Smooth muscle cell (in vitro differentiated cells): Measurements from ENCODE around the gene SLC10A1. TPM values are rescaled to one million over a fixed set of nuclear protein-coding genes. Genes with fewer than 3 reads are reported as not detected.

Experiments
- DNase-seq: peaks from one replicate; lab custom pipeline; 2025; ENCODE audit not compliant: unreplicated experiment; lab: John Stamatoyannopoulos, UW
- H2AFZ ChIP-seq: fragments of 200-600 bp; sonication (generic); 2 replicates; pipeline ENCODE4 v1.6.0; 2016; ENCODE audit warnings: antibody characterized with exemption, low read depth, mild to moderate bottlenecking
- H3F3A ChIP-seq: fragments of 200-600 bp; sonication (generic); 2 replicates; pipeline ENCODE4 v1.6.0; 2017; ENCODE audit warnings: antibody characterized with exemption, low read depth
- H3K27ac ChIP-seq: fragments of 200-600 bp; sonication (generic); 2 replicates; pipeline ENCODE4 v1.5.1; 2016; ENCODE audit warnings: low read depth, mild to moderate bottlenecking
- H3K27me3 ChIP-seq: fragments of 200-600 bp; sonication (generic); 2 replicates; pipeline ENCODE4 v1.6.1; 2016; ENCODE audit warnings: low read depth, mild to moderate bottlenecking
- H3K36me3 ChIP-seq: fragments of 200-600 bp; sonication (generic); 2 replicates; pipeline ENCODE4 v1.5.1; 2016; ENCODE audit warnings: low read depth
- H3K4me1 ChIP-seq: fragments of 200-600 bp; sonication (generic); 2 replicates; pipeline ENCODE4 v1.5.1; 2016; ENCODE audit warnings: low read depth
- H3K4me2 ChIP-seq: fragments of 200-600 bp; sonication (generic); 2 replicates; pipeline ENCODE4 v1.6.0; 2016; ENCODE audit warnings: mild to moderate bottlenecking
- H3K4me3 ChIP-seq: fragments of 200-600 bp; sonication (generic); 2 replicates; pipeline ENCODE4 v1.5.1; 2016; ENCODE audit warnings: mild to moderate bottlenecking
- H3K79me2 ChIP-seq: fragments of 200-600 bp; sonication (generic); 2 replicates; pipeline ENCODE4 v1.6.0; 2016; ENCODE audit warnings: low read depth, mild to moderate bottlenecking
- H3K9ac ChIP-seq: fragments of 200-600 bp; sonication (generic); 2 replicates; pipeline ENCODE4 v1.6.0; 2016; ENCODE audit warnings: low read depth
- H3K9me3 ChIP-seq: fragments of 200-600 bp; sonication (generic); replicated peaks from 2 replicates; pipeline ENCODE4 v1.5.1; 2016; ENCODE audit warnings: low read depth
- H4K20me1 ChIP-seq: fragments of 200-600 bp; sonication (generic); 2 replicates; pipeline ENCODE4 v1.6.0; 2016; ENCODE audit warnings: low read depth
- CTCF ChIP-seq: fragments of 200-600 bp; sonication (generic); IDR thresholded peaks from 2 replicates; pipeline ENCODE4 v1.5.1; 2017; ENCODE audit warnings: borderline replicate concordance, mild to moderate bottlenecking, antibody characterized with exemption; ENCODE audit not compliant: insufficient read depth, poor library complexity, severe bottlenecking
- WGBS: methylation state at CpG from one replicate; pipeline ENCODE4 v1.1.7; 2016; ENCODE audit warnings: low lambda C conversion rate; 5-methylcytosine and 5-hydroxymethylcytosine counted together
- polyA plus RNA-seq: library from polyadenylated mRNA; unstranded; fragments of >200 nt; fragmentation: Nextera tagmentation; extraction: Ambion mirVana; gene quantifications from 2 replicates; pipeline ENCODE4 v1.2.1, GENCODE V29; 2016
- total RNA-seq: library from RNA; depleted of rRNA; stranded (reverse); fragments of >200 nt; gene quantifications from 2 replicates; pipeline ENCODE4 v1.2.3, GENCODE V29; 2014

Gene SLC10A1
- total and polyA plus RNA-seq, 2 experiments from 2014 or later, result 0.10 TPM; not detected in 1

GRCh38 chr14:69822456-69822855, 25.4 kb upstream of the SLC10A1 start:
- H3K79me2 ChIP-seq, result no peaks in the 10 kb centered on the region
- no peak overlapping the region for H3K9ac ChIP-seq
- no peak overlapping the region for H3K4me3 ChIP-seq
- peaks cover 3% of the 10 kb centered on the region for H3K27me3 ChIP-seq
- H4K20me1 ChIP-seq, result no peaks in the 10 kb centered on the region
- no peak overlapping the region for H2AFZ ChIP-seq
- no peak for DNase-seq
- no peak for TF ChIP-seq CTCF
- H3K27ac ChIP-seq, result no peak overlapping the region
- peaks cover 9% of the 10 kb centered on the region for H3K4me1 ChIP-seq
- H3F3A ChIP-seq, result no peaks in the 10 kb centered on the region
- no peaks in the 10 kb centered on the region for H3K9me3 ChIP-seq
- WGBS, result 85% methylated on average over 6 of the region's 6 CpGs
- no peak overlapping the region for H3K4me2 ChIP-seq
- H3K36me3 ChIP-seq, result no peaks in the 10 kb centered on the region

GRCh38 chr14:69820991-69821390, 23.9 kb upstream of the SLC10A1 start:
- TF ChIP-seq CTCF, result no peak
- DNase-seq, result no peak
- no peaks in the 10 kb centered on the region for H3K36me3 ChIP-seq
- H4K20me1 ChIP-seq, result no peaks in the 10 kb centered on the region
- H3K4me1 ChIP-seq, result peaks cover 9% of the 10 kb centered on the region
- H2AFZ ChIP-seq, result no peak overlapping the region
- peaks cover 9% of the 10 kb centered on the region for H3K27me3 ChIP-seq
- no peaks in the 10 kb centered on the region for H3K79me2 ChIP-seq
- no peak overlapping the region for H3K9ac ChIP-seq
- 89% methylated on average over 2 of the region's 2 CpGs for WGBS
- no peaks in the 10 kb centered on the region for H3F3A ChIP-seq
- H3K27ac ChIP-seq, result no peak overlapping the region
- H3K4me3 ChIP-seq, result no peak overlapping the region
- H3K9me3 ChIP-seq, result no peaks in the 10 kb centered on the region
- H3K4me2 ChIP-seq, result no peak overlapping the region

- Histone ChIP-seq H3K79me2 (no peaks in the 10 kb centered on the region), H3K4me1 (peaks cover 9% of the 10 kb centered on the region), H3K9me3 (no peaks in the 10 kb centered on the region), H3F3A (no peaks in the 10 kb centered on the region), H3K27ac (no peak overlapping the region), H2AFZ (no peak overlapping the region), H3K9ac (no peak overlapping the region), H4K20me1 (no peaks in the 10 kb centered on the region), H3K27me3 (peaks cover 9% of the 10 kb centered on the region), H3K4me3 (no peak overlapping the region), H3K4me2 (no peak overlapping the region), H3K36me3 (no peaks in the 10 kb centered on the region)
- no peak for DNase-seq
- TF ChIP-seq CTCF, result no peak
- WGBS, result 88% methylated on average over 8 of the region's 8 CpGs
These were observed 22.6 kb upstream of the SLC10A1 start for GRCh38 chr14:69819607-69820006.

GRCh38 chr14:69818758-69819191, 21.7 kb upstream of the SLC10A1 start:
- 9% methylated on average over 11 of the region's 11 CpGs for WGBS
- peak; percentile 11 for DNase-seq
- no peaks in the 10 kb centered on the region for H4K20me1 ChIP-seq
- peak; percentile 98 for TF ChIP-seq CTCF
- H3K9me3 ChIP-seq, result no peaks in the 10 kb centered on the region
- no peak overlapping the region for H3K9ac ChIP-seq
- H3K27ac ChIP-seq, result no peak overlapping the region
- H3K4me2 ChIP-seq, result peak overlapping the region; percentile 47
- H3K36me3 ChIP-seq, result no peaks in the 10 kb centered on the region
- H3K79me2 ChIP-seq, result no peaks in the 10 kb centered on the region
- H3K4me1 ChIP-seq, result peaks cover 9% of the 10 kb centered on the region
- no peak overlapping the region for H2AFZ ChIP-seq
- no peak overlapping the region for H3K4me3 ChIP-seq
- no peaks in the 10 kb centered on the region for H3F3A ChIP-seq
- peaks cover 14% of the 10 kb centered on the region for H3K27me3 ChIP-seq
